ENCODE data around the gene MAP1LC3B2. TPM values are rescaled to one million over a fixed set of nuclear protein-coding genes. Genes with fewer than 3 reads are reported as not detected.

The MAP1LC3B2 gene
- total RNA-seq, 1 donor from 2014 or later = not detected

- no peak for TF ChIP-seq CTCF (IDR thresholded peaks at IDR 0.05)
Measured at GRCh38 chr12:116528065-116528464, 31.1 kb upstream of the MAP1LC3B2 start.

GRCh38 chr12:116528498-116528897 lies 30.7 kb upstream of the MAP1LC3B2 start:
- intact Hi-C loops (cut with DNase I) = no loop called here
- DNase-seq (no peak), ATAC-seq (no peak)
- no peaks in the 10 kb centered on the region for H3K9me3 ChIP-seq
- H3K27me3 ChIP-seq = no peaks in the 10 kb centered on the region
- H3K4me3 ChIP-seq = no peak overlapping the region
- TF ChIP-seq CTCF (IDR thresholded peaks at IDR 0.05) = no peak
- H3K36me3 ChIP-seq = no peaks in the 10 kb centered on the region
- peaks cover 10% of the 10 kb centered on the region for H3K4me1 ChIP-seq
- no peak overlapping the region for H3K27ac ChIP-seq

More at GRCh38 chr12:116528065-116528464, 31.1 kb upstream of the MAP1LC3B2 start:
- no peaks in the 10 kb centered on the region for H3K36me3 ChIP-seq
- no peaks in the 10 kb centered on the region for H3K27me3 ChIP-seq
- H3K4me3 ChIP-seq = no peak overlapping the region
- ATAC-seq (no peak), DNase-seq (no peak)
- intact Hi-C loops (cut with DNase I) = no loop called here
- no peaks in the 10 kb centered on the region for H3K9me3 ChIP-seq
- H3K27ac ChIP-seq = no peak overlapping the region
- H3K4me1 ChIP-seq = peaks cover 5% of the 10 kb centered on the region

GRCh38 chr12:116529048-116529447 lies 30.1 kb upstream of the MAP1LC3B2 start:
- H3K27me3 ChIP-seq = no peaks in the 10 kb centered on the region
- no peak for TF ChIP-seq CTCF (IDR thresholded peaks at IDR 0.05)
- no peak for ATAC-seq
- intact Hi-C loops (cut with DNase I) = no loop called here
- peaks cover 13% of the 10 kb centered on the region for H3K4me1 ChIP-seq
- DNase-seq = no peak
- no peak overlapping the region for H3K27ac ChIP-seq
- H3K4me3 ChIP-seq = no peak overlapping the region
- no peaks in the 10 kb centered on the region for H3K9me3 ChIP-seq
- H3K36me3 ChIP-seq = no peaks in the 10 kb centered on the region

GRCh38 chr12:116529686-116530085 lies 29.5 kb upstream of the MAP1LC3B2 start:
- no peaks in the 10 kb centered on the region for H3K36me3 ChIP-seq
- ATAC-seq (no peak), DNase-seq (no peak)
- no peak for TF ChIP-seq CTCF (IDR thresholded peaks at IDR 0.05)
- intact Hi-C loops (cut with DNase I) = no loop called here
- no peak overlapping the region for H3K27ac ChIP-seq
- H3K9me3 ChIP-seq = no peaks in the 10 kb centered on the region
- H3K27me3 ChIP-seq = no peaks in the 10 kb centered on the region
- H3K4me3 ChIP-seq = no peak overlapping the region
- H3K4me1 ChIP-seq = peaks cover 13% of the 10 kb centered on the region

GRCh38 chr12:116532428-116532827 lies 26.8 kb upstream of the MAP1LC3B2 start:
- TF ChIP-seq CTCF (IDR thresholded peaks at IDR 0.05) = no peak
- ATAC-seq (no peak), DNase-seq (no peak)
- Histone ChIP-seq H3K9me3 (no peaks in the 10 kb centered on the region), H3K27ac (no peak overlapping the region), H3K27me3 (no peaks in the 10 kb centered on the region), H3K4me1 (peaks cover 13% of the 10 kb centered on the region), H3K4me3 (no peak overlapping the region), H3K36me3 (no peaks in the 10 kb centered on the region)
- intact Hi-C loops (cut with DNase I) = no loop called here

- H3K36me3 ChIP-seq = no peaks in the 10 kb centered on the region
- peaks cover 13% of the 10 kb centered on the region for H3K4me1 ChIP-seq
- peak; percentile 5 for ATAC-seq
- H3K27me3 ChIP-seq = no peaks in the 10 kb centered on the region
- intact Hi-C loops (cut with DNase I) = no loop called here
- no peak overlapping the region for H3K27ac ChIP-seq
- H3K4me3 ChIP-seq = peak overlapping the region; percentile 56
- DNase-seq = no peak
- TF ChIP-seq CTCF (IDR thresholded peaks at IDR 0.05) = no peak
- no peaks in the 10 kb centered on the region for H3K9me3 ChIP-seq
Measured at GRCh38 chr12:116532986-116533342, 26.2 kb upstream of the MAP1LC3B2 start.

Measured in upper lobe of right lung (tissue), 1 donor.